Nephron progenitor cell (in vitro differentiated cells): Measurements from ENCODE around the gene SHB.
"Not testable (repeated sequence)": the region's sequence is repeated elsewhere in the genome, so short reads cannot be mapped to it uniquely, and the experiment has no call there.

ENCODE experiments used
- DNase-seq: peaks from one replicate; pipeline ENCODE4 v3.0.0; 2021
- H3K27ac Mint-ChIP-seq: 2 replicates; pipeline ENCODE4 v1.8.0; 2021; ENCODE audit warnings: mild to moderate bottlenecking, moderate library complexity, mixed read lengths
- H3K27me3 Mint-ChIP-seq: 2 replicates; pipeline ENCODE4 v1.8.0; 2021; ENCODE audit warnings: mild to moderate bottlenecking, low read depth, mixed read lengths; ENCODE audit not compliant: poor library complexity
- H3K36me3 Mint-ChIP-seq: 2 replicates; pipeline ENCODE4 v1.8.0; 2021; ENCODE audit warnings: low read depth, mixed read lengths
- H3K4me1 Mint-ChIP-seq: 2 replicates; pipeline ENCODE4 v1.8.0; 2021; ENCODE audit warnings: mixed read lengths
- H3K4me3 Mint-ChIP-seq: 2 replicates; pipeline ENCODE4 v1.8.0; 2021; ENCODE audit warnings: mild to moderate bottlenecking, moderate library complexity, mixed read lengths
- H3K9me3 Mint-ChIP-seq: 2 replicates; pipeline ENCODE4 v1.8.0; 2021; ENCODE audit warnings: mild to moderate bottlenecking, moderate library complexity, mixed read lengths
- CTCF ChIP-seq: fragments of 200-600 bp; sonication (generic); IDR thresholded peaks from 2 replicates; pipeline ENCODE4 v1.5.0; 2021; ENCODE audit warnings: antibody characterized with exemption

Gene SHB

GRCh38 chr9:37969130-37969529 lies 99.9 kb downstream of the SHB start:
- H3K9me3 Mint-ChIP-seq: no peaks in the 10 kb centered on the region

GRCh38 chr9:37968228-37968701 lies 100.8 kb downstream of the SHB start:
- no peak for DNase-seq
- TF ChIP-seq CTCF: no peak
- Mint-ChIP-seq H3K4me3 (no peak overlapping the region), H3K36me3 (no peaks in the 10 kb centered on the region), H3K27ac (no peak overlapping the region), H3K4me1 (peaks cover 8% of the 10 kb centered on the region), H3K27me3 (peaks cover 3% of the 10 kb centered on the region), H3K9me3 (no peaks in the 10 kb centered on the region)

More at GRCh38 chr9:37969130-37969529, 99.9 kb downstream of the SHB start:
- no peak for TF ChIP-seq CTCF
- H3K27ac Mint-ChIP-seq: no peak overlapping the region
- DNase-seq: no peak
- H3K4me1 Mint-ChIP-seq: peaks cover 8% of the 10 kb centered on the region
- no peak overlapping the region for H3K4me3 Mint-ChIP-seq
- H3K36me3 Mint-ChIP-seq: no peaks in the 10 kb centered on the region
- peaks cover 3% of the 10 kb centered on the region for H3K27me3 Mint-ChIP-seq

GRCh38 chr9:37967761-37968080 lies 101.3 kb downstream of the SHB start:
- H3K4me1 Mint-ChIP-seq: peaks cover 6% of the 10 kb centered on the region
- no peaks in the 10 kb centered on the region for H3K36me3 Mint-ChIP-seq
- TF ChIP-seq CTCF: no peak
- DNase-seq: no peak
- H3K27me3 Mint-ChIP-seq: peaks cover 3% of the 10 kb centered on the region
- H3K4me3 Mint-ChIP-seq: no peak overlapping the region
- no peak overlapping the region for H3K27ac Mint-ChIP-seq
- H3K9me3 Mint-ChIP-seq: no peaks in the 10 kb centered on the region

GRCh38 chr9:37967014-37967760 lies 101.8 kb downstream of the SHB start:
- no peak for DNase-seq
- Mint-ChIP-seq H3K27me3 (peaks cover 3% of the 10 kb centered on the region), H3K4me1 (peaks cover under 1% of the 10 kb centered on the region), H3K36me3 (no peaks in the 10 kb centered on the region), H3K27ac (no peak overlapping the region), H3K4me3 (no peak overlapping the region), H3K9me3 (no peaks in the 10 kb centered on the region)
- TF ChIP-seq CTCF: no peak

- Mint-ChIP-seq H3K27ac (no peak overlapping the region), H3K36me3 (no peaks in the 10 kb centered on the region), H3K27me3 (peaks cover 3% of the 10 kb centered on the region), H3K9me3 (no peaks in the 10 kb centered on the region), H3K4me3 (no peak overlapping the region), H3K4me1 (no peaks in the 10 kb centered on the region)
- no peak for TF ChIP-seq CTCF
- no peak for DNase-seq
Observed at GRCh38 chr9:37966412-37967013, 102.5 kb downstream of the SHB start.

- H3K27ac Mint-ChIP-seq, DNase-seq, H3K4me3 Mint-ChIP-seq, H3K27me3 Mint-ChIP-seq, H3K36me3 Mint-ChIP-seq, H3K9me3 Mint-ChIP-seq, H3K4me1 Mint-ChIP-seq: not testable (repeated sequence)
Observed at GRCh38 chr9:37965676-37966345, 103.2 kb downstream of the SHB start.
